Muscle of leg (tissue), 11 donors: ENCODE results near the gene MXD4. TPM values are rescaled to one million over a fixed set of nuclear protein-coding genes. Genes with fewer than 3 reads are reported as not detected.
"Not testable (repeated sequence)": the region's sequence is repeated elsewhere in the genome, so short reads cannot be mapped to it uniquely, and the experiment has no call there.

ENCODE experiments used
- DNase-seq: peaks from one replicate; pipeline ENCODE4 v3.0.0; 2013
- H3K27ac ChIP-seq: one replicate; pipeline ENCODE4 v1.5.1; 2013; ENCODE audit warnings: mild to moderate bottlenecking, low read length, control low read depth
- H3K27me3 ChIP-seq: one replicate; pipeline ENCODE4 v1.6.1; 2013; ENCODE audit warnings: low read length; ENCODE audit not compliant: control insufficient read depth, insufficient read depth
- H3K36me3 ChIP-seq: one replicate; pipeline ENCODE4 v1.6.1; 2013; ENCODE audit warnings: low read length; ENCODE audit not compliant: control insufficient read depth, insufficient read depth
- H3K4me1 ChIP-seq: one replicate; pipeline ENCODE4 v1.6.1; 2013; ENCODE audit warnings: low read length; ENCODE audit not compliant: control insufficient read depth, insufficient read depth
- H3K4me3 ChIP-seq: one replicate; pipeline ENCODE4 v1.5.1; 2013; ENCODE audit warnings: low read length, control low read depth
- H3K9me3 ChIP-seq: replicated peaks from 2 replicates; pipeline ENCODE4 v1.6.1; 2013; ENCODE audit warnings: low read depth, low read length; ENCODE audit not compliant: control insufficient read depth
- WGBS: methylation state at CpG from one replicate; pipeline ENCODE4 v1.1.5; 2013; ENCODE audit warnings: missing lambda C conversion rate; ENCODE audit not compliant: insufficient coverage; 5-methylcytosine and 5-hydroxymethylcytosine counted together
- polyA plus RNA-seq, 8 donors: library from polyadenylated mRNA; unstranded; fragments of 120-200 nt; gene quantifications; one replicate each; pipeline versions ENCODE4 v1.2.1 to v1.2.3, GENCODE V29; 2013; ENCODE audit warnings: inconsistent platforms in 1 of 8, low replicate concordance in 1 of 8; ENCODE audit not compliant: insufficient read length in 8 of 8, insufficient read depth in 1 of 8
- total RNA-seq: library from RNA; stranded (reverse); fragments of 120-200 nt; gene quantifications from one replicate; pipeline ENCODE4 v1.2.4, GENCODE V29; 2013

MXD4 gene
- total and polyA plus RNA-seq, 9 donors = 31.5 to 65.7 (median 59.1) TPM

DNA sequence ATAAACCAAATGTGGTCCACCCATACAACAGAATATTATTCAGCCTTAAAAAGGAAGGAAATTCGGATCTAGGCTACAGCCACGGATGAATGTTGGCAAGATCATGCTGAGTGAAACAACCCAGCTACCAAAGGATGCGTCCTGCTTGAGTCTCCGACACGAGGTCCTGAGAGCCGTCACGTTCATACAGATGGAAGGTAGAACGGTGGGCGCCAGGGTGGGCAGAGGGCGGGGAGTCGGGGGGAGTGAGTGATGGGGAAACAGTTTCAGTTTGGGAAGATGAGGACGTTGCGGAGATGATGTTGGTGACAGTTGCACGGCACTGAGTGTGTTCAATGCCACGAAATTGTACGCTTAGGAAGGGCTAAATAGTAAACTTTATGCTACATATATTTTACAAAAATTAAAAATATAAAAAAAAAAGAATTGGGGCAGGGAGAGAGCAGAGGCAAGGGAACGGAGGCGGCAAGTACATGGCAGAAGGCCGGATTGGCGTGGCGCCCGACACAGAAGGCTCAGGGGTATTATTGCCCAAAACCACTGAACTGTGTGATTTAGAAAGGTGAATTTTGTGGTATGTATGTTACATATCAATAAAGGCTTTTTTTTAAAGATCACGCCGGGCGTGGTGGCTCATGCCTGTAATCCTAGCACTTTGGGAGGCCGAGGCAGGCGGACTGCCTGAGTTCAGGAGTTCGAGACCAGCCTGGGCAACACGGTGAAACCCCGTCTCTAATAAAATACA is 14.8 kb upstream of the MXD4 start:
- no peaks in the 10 kb centered on the region for H3K27me3 ChIP-seq
- no peaks in the 10 kb centered on the region for H3K36me3 ChIP-seq
- H3K9me3 ChIP-seq = no peaks in the 10 kb centered on the region
- peaks cover 3% of the 10 kb centered on the region for H3K4me1 ChIP-seq
- DNase-seq = no peak
- no peak overlapping the region for H3K4me3 ChIP-seq
- H3K27ac ChIP-seq = no peak overlapping the region
- WGBS = 92% methylated on average over 20 of the region's 30 CpGs

DNA sequence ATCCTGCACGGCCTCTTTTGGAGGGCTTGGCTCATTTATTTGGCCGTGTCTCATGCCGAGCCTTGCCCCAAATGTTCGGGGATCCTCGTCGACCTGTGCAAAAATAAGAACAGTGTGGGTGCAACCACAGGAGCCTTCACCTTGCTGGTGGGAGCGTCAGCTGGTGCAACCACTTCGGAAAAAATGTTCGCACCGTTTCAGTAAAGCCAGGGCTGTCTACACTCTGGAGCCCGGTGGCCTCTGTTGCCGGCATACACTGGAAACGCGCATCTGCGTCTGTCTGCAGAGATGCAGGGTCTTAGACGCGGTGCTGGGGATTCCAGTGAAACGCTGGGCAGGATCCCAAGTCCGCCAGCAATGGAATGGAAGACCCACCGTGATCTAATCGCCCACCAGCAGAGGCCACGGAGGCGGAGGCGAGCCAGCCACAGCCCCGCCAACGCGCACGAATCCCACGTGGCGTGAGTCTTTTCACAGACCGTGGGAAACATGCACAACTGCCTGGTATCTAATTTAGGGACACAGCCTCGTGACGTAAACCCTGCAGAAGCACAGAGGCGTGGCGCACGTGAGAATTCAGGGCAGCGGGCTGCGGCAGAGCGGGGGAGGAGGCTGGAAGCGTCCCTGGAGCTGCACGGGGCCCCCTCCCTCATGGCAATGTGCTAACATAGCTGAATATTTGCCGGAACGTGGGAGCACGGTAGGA is 13.8 kb upstream of the MXD4 start:
- Histone ChIP-seq H3K4me3 (no peak overlapping the region), H3K27ac (no peak overlapping the region), H3K36me3 (no peaks in the 10 kb centered on the region), H3K4me1 (no peaks in the 10 kb centered on the region), H3K27me3 (no peaks in the 10 kb centered on the region), H3K9me3 (no peaks in the 10 kb centered on the region)
- no peak for DNase-seq
- 88% methylated on average over 41 of the region's 44 CpGs for WGBS

DNA sequence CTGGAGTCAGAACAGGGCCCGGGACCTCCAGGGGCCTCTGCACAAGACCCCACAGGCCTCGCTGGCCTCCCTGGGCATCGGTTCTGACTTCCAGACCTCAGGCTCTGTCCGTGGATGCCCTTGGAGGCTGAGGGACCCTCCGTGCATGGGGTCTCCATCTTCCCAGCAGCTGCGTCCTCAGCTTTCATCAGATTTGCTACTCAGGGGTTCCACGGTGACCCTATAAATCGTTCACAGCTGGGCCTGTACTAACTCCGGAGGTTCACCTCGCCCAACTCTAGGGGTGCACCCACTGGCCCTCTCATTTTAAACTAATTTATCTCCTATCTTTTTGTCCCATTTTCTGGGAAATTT is 13.1 kb upstream of the MXD4 start:
- H3K36me3 ChIP-seq, H3K27me3 ChIP-seq, H3K4me1 ChIP-seq, DNase-seq, H3K9me3 ChIP-seq, H3K27ac ChIP-seq, H3K4me3 ChIP-seq: not testable (repeated sequence)
- 77% methylated on average over 9 of the region's 10 CpGs for WGBS

DNA sequence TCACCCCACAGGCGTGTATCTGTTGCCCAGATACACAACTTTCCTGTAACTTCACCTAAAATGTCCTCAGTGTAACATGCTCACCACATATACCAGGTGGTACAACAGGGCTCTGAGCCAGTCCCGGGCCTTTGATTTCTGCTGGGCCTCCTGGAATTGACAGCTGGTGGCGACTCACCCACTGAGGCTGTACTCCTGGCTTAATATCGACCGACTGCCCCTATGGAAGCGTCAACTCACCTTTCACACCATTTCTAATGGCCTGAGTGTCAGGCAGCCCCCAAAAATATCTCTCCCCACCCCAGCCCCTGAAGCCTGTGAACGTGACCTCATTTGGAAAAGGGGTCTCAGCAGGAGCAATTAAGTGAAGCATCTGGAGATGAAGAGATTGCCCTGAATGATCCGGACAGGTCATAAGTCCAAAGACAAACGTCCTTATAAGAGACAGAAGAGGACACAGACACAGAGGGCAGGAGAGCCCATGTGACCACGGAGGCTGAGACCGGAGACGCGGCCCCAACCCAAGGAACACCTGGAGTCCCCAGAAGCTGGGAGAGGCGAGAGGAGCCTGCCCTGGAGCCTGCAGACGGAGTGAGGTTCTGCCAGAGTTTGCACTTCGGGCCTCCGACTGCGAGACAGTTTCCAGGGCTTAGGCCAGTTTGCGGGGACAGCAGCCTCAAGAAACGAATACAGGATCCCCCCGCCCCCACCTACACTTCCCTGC is 12.6 kb upstream of the MXD4 start:
- Histone ChIP-seq H3K36me3 (no peaks in the 10 kb centered on the region), H3K27ac (no peak overlapping the region), H3K27me3 (no peaks in the 10 kb centered on the region), H3K4me3 (no peak overlapping the region), H3K4me1 (peaks cover 5% of the 10 kb centered on the region), H3K9me3 (no peaks in the 10 kb centered on the region)
- WGBS = 60% methylated on average over 16 of the region's 21 CpGs
- no peak for DNase-seq

DNA sequence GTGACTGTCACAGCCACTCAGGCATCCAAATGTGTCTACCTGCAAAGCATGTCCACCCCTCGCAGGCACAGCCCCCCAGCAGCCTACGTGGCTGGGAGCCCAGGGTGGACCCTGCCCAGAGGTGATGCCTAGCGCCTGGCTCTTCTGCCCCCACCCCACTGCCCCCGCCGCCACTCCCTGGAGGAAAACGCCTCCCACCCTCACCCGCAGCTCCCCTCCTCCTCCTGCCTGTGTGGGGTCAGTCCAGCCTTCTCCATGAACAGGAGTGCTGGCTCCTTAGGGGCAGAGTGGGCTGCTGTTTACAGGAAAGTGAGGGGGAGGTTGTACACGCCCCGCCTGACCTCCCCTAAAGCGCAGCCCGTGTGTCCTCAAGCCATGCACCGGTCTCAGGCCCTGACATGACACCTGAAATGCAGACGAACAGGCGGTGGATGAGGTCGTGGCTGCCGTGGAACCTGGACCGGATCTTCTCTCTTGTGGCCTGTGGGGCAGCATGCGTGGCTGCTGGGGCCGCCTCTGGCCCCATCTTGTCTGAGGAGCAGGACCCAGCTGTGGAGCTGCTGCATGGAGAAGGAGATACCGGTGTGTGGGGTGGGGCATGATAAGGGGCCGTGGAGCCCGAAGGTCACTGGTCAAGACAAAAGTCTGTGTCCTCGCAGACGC is 11.9 kb upstream of the MXD4 start:
- H3K4me1 ChIP-seq = peaks cover 11% of the 10 kb centered on the region
- H3K9me3 ChIP-seq = no peaks in the 10 kb centered on the region
- no peak for DNase-seq
- WGBS = 72% methylated on average over 16 of the region's 24 CpGs
- H3K4me3 ChIP-seq = no peak overlapping the region
- H3K36me3 ChIP-seq = no peaks in the 10 kb centered on the region
- no peak overlapping the region for H3K27ac ChIP-seq
- H3K27me3 ChIP-seq = no peaks in the 10 kb centered on the region

DNA sequence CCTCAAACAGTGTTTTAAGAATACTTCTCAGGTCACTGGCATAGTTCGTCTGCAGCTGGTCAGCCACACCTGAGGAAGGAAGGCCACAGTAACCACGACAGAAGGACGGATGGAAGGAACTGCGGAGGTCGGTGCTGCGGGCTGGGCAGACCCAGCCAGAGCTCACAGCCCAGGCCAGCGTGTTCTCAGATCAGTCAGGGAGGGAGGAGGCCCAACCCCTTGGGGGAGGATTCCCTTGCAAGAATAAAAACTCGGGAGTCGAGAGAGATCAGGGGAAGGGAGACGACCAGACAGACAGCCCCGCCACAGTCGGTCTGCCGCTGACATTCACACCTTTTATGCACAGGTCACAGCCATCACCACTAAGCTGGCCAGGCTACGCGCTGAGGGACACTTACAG is 11.3 kb upstream of the MXD4 start:
- no peaks in the 10 kb centered on the region for H3K36me3 ChIP-seq
- H3K9me3 ChIP-seq = no peaks in the 10 kb centered on the region
- no peaks in the 10 kb centered on the region for H3K27me3 ChIP-seq
- no peak overlapping the region for H3K27ac ChIP-seq
- 71% methylated on average over 11 of the region's 15 CpGs for WGBS
- H3K4me1 ChIP-seq = peaks cover 17% of the 10 kb centered on the region
- DNase-seq = no peak
- no peak overlapping the region for H3K4me3 ChIP-seq

DNA sequence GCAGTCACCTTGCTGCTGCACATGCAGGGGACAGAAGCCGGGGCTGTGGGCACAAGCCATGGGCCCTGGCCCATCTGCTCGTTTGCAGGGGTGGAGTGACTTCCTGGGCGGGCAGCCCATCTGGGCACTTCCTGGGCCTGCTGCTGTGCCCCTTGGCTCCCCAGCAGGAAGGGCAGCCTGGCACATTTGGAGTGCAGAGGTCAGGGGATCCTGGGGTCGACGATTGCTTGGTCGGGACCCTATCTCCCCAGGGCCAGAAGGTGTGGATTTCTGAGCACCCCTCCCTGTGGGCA is 10.9 kb upstream of the MXD4 start:
- 77% methylated on average over 4 of the region's 6 CpGs for WGBS
- no peaks in the 10 kb centered on the region for H3K36me3 ChIP-seq

DNA sequence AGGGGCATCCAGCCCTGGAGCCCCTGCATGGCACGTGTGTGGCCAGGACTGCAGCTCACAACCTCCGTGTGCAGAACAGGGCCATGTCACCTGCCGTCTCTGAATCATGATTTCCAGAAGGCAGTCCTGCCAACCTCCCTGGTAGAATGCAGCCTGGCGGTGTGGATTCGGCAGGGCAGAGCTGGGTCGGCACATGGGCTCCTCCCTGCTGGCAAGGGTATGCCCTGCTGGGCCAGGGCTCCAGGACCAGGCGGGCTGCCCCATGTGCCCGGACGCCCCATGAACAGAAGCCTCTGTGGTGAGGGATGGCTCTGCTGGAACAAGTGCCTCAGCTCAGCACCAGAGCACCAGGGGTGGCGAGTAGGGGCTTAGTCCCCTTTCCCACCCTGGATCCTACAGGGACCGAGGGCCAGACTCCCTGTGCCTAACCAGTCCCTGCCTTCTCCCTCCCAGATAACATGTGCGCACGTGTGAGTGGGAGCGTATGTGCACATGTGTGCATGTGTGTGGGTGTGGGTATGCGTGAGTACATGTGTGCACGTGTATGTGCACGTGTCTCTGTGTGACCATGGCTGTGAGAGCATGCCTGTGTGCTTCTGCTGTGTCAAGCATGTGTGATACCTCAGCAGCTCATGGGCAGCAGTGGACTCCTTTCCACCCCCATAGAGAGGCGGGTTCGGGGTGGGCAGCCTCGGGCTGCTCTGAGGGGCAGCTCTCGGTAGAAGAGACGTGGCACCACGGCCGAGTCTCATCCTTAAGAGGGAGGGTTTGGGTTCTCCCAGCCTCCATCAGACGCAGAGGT is 10.3 kb upstream of the MXD4 start:
- no peak overlapping the region for H3K4me3 ChIP-seq
- peaks cover 18% of the 10 kb centered on the region for H3K4me1 ChIP-seq
- no peaks in the 10 kb centered on the region for H3K9me3 ChIP-seq
- WGBS = 84% methylated on average over 13 of the region's 25 CpGs
- H3K36me3 ChIP-seq = no peaks in the 10 kb centered on the region
- no peak overlapping the region for H3K27ac ChIP-seq
- no peak for DNase-seq
- H3K27me3 ChIP-seq = no peaks in the 10 kb centered on the region

More for the DNA sequence above, 10.9 kb upstream of the MXD4 start:
- Histone ChIP-seq H3K27me3 (no peaks in the 10 kb centered on the region), H3K9me3 (no peaks in the 10 kb centered on the region), H3K4me3 (no peak overlapping the region), H3K4me1 (peaks cover 18% of the 10 kb centered on the region), H3K27ac (no peak overlapping the region)
- no peak for DNase-seq

DNA sequence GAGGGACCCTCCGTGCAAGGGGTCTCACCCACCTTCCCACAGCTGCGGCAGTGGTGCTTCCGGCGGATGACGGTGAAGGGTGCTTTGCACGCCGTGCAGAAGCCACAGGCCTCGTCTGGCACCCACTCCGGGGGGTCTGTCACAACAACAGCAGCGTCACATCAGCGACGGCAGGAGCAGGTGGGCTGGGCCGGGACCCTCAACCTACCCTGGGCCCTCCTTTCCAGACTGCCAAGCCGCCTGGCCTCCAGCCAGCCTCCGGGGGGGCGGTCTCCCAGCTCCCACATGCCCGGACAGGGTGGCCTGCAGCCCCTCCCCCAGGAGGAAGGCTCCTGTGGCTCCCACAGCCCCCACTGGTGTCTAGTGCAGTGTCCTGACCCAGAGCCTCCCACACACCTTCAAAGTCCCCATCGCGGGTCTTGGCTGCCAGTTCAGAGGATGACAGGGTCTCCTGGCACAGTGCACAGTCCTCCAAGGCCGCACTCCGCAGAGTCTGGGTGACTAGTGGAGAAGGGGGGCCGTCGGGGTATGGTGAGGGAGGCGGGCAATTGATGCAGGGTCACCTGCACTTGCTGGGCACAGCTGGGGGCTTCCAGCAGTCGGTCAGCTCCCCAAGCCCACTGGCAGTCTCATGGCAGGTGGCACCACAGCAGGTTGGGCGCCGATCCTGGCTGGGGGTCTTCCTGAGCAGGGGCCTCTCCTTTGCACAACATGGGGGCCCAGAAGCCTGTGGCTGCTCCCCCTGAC is 9.5 kb upstream of the MXD4 start:
- Histone ChIP-seq H3K4me3 (no peak overlapping the region), H3K4me1 (peaks cover 24% of the 10 kb centered on the region), H3K27ac (no peak overlapping the region), H3K27me3 (no peaks in the 10 kb centered on the region), H3K36me3 (no peaks in the 10 kb centered on the region), H3K9me3 (no peaks in the 10 kb centered on the region)
- WGBS = 81% methylated on average over 26 of the region's 27 CpGs
- no peak for DNase-seq
